ENCODE measurements around the gene SAP25. TPM values are rescaled to one million over a fixed set of nuclear protein-coding genes. Genes with fewer than 3 reads are reported as not detected.

The SAP25 gene
- total and polyA plus RNA-seq, 10 donors: 11.0 to 75.6 (median 25.1) TPM

DNA sequence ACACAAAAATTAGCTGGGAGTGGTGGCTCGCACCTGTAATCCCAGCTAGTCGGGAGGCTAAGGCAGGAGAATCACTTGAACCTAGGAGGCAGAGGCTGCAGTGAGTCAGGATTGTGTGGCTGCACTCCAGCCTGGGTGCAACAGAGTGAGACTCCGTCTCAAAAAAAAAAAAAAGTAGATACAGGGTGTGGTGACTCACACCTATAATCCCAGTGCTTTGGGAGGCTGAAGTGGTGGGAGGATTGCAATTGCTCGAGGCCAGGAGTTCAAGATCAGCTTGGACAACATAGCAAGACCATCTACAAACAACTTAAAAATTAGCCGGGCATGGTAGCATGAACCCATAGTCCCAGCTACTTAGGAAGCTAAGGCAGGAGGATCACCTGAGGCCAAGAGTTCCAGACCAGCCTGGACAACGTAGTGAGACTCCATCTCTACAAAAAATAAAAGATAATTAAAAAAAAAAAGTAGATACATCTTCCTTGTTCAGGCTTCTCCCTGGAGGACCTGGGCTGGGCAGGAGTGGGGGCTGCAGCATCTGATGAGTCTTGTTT is 40.7 kb upstream of the SAP25 start:
- intact Hi-C loops (cut with DNase I; ENCODE audit: low total_unique reads): loop anchor here (10.0 kb wide), 1 partner anchor 60 kb away; the partner anchor contains the start of gene GNB2
- 78 to 97% (median 83%) methylated on average over 6 of the region's 6 CpGs for WGBS, 5 donors

DNA sequence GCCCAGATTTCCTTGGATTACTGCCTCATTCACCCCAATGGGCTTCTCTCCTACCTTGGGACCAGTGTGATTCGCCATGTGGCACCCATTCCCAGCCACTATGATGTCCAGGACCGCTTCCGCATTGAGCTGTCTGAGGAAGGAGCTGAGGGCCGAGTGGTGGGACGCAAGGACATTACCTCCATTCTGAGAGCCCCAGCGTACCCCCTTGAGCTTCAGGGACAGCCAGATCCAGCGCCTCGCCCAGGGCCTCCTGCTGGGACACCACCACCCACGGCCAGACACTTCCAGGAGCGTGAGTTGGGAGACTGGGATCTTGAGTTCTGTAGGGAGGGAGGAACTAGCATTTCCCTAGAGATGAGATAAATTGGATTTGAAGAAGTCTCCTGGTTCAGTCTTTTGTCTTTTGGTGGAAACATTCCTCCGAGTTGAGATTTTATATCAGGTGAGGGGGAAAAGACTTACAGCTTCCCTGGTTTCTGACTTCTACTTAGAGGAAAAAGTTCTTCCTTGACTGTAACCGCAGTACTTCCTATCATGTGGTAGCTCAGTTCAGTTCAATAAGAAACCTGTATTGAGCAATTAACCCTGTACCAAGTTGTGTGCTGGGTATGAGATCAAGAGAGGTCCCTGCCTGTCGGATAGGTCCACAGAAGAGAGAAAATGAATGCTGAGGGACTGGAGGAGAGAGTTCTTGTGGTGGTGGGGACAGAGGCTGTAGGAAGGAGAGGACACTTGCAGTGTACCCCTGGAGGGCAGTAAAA is 39.9 kb upstream of the SAP25 start:
- intact Hi-C loops (cut with DNase I; ENCODE audit: low total_unique reads): loop anchor here (10.0 kb wide), 1 partner anchor 61 kb away; the partner anchor contains the start of gene GNB2
- Histone ChIP-seq H3K9me3 (no peaks in the 10 kb centered on the region), H3K4me3 (peak overlapping the region in 6 of 8 donors; percentile 63 to 83 (median 68)), H3K4me1 (peaks cover 7 to 26% (median 22%) of the 10 kb centered on the region in 6 donors), H3K27me3 (replicated peaks in 1 of 7) (no peaks in the 10 kb centered on the region), H3K36me3 (peaks cover 0 to 21% (median 4%) of the 10 kb centered on the region in 6 donors), H3K27ac (peak overlapping the region in 3 of 8 donors; percentile 94 to 98 (median 97))
- TF ChIP-seq POLR2A (IDR thresholded peaks at IDR 0.05) (no peak), POLR2AphosphoS5 (IDR thresholded peaks at IDR 0.05) (no peak)
- TF ChIP-seq, protein P1, sequence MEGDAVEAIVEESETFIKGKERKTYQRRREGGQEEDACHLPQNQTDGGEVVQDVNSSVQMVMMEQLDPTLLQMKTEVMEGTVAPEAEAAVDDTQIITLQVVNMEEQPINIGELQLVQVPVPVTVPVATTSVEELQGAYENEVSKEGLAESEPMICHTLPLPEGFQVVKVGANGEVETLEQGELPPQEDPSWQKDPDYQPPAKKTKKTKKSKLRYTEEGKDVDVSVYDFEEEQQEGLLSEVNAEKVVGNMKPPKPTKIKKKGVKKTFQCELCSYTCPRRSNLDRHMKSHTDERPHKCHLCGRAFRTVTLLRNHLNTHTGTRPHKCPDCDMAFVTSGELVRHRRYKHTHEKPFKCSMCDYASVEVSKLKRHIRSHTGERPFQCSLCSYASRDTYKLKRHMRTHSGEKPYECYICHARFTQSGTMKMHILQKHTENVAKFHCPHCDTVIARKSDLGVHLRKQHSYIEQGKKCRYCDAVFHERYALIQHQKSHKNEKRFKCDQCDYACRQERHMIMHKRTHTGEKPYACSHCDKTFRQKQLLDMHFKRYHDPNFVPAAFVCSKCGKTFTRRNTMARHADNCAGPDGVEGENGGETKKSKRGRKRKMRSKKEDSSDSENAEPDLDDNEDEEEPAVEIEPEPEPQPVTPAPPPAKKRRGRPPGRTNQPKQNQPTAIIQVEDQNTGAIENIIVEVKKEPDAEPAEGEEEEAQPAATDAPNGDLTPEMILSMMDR (IDR thresholded peaks at IDR 0.05 in 8 of 11, conservative IDR thresholded peaks at IDR 0.05 in 3 of 11): no peak
- 82 to 88% (median 84%) methylated on average over 13 of the region's 13 CpGs for WGBS, 5 donors
- no peak for DNase-seq

More for the DNA sequence above, 40.7 kb upstream of the SAP25 start:
- Histone ChIP-seq H3K36me3 (peaks cover 0 to 21% (median 4%) of the 10 kb centered on the region in 6 donors), H3K27ac (no peak overlapping the region), H3K4me3 (peak overlapping the region in 1 of 8 donors; percentile 83), H3K9me3 (no peaks in the 10 kb centered on the region), H3K4me1 (peaks cover 7 to 26% (median 22%) of the 10 kb centered on the region in 6 donors), H3K27me3 (replicated peaks in 1 of 7) (no peaks in the 10 kb centered on the region)
- DNase-seq: no peak
- TF ChIP-seq, protein P1 (IDR thresholded peaks at IDR 0.05 in 8 of 11, conservative IDR thresholded peaks at IDR 0.05 in 3 of 11): no peak
- TF ChIP-seq POLR2A (IDR thresholded peaks at IDR 0.05): no peak
- TF ChIP-seq POLR2AphosphoS5 (IDR thresholded peaks at IDR 0.05): no peak

DNA sequence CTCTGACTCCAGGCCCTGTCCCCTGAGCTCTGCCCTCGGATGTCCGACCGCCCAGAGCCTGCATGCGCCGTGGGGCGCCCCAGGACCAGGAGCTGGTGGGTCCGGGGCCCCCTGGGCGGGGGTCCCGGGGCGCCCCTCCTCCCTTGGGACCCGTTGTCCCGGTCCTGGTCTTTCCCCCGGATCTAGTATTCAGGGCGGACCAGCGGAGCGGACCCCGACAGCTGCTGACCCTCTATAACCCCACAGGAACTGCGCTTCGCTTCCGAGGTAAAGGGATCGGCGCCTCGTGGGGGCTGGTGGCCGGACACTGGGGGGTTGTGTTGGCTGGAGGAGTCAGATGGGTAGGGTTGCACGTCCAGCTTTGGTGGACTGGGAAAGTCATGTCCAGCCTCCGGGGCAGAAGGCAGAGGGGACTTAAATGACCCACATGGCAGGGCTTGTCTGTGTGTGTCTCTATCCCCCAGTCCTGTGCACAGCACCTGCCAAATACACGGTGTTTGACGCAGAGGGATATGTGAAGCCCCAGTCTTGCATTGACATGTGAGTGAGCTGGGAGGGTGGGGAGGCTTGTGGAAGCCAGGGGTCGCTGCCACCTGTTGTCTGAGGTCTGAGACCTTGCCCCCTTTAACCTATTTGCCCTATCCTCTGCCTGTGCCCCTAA is 39.2 kb upstream of the SAP25 start:
- Histone ChIP-seq H3K4me1 (peaks cover 7 to 26% (median 22%) of the 10 kb centered on the region in 6 donors), H3K4me3 (peak overlapping the region; percentile 60 to 83 (median 66)), H3K9me3 (no peaks in the 10 kb centered on the region), H3K36me3 (peaks cover 0 to 21% (median 4%) of the 10 kb centered on the region in 6 donors), H3K27ac (peak overlapping the region in 7 of 8 donors; percentile 93 to 98 (median 95)), H3K27me3 (replicated peaks in 1 of 7) (no peaks in the 10 kb centered on the region)
- TF ChIP-seq POLR2A (IDR thresholded peaks at IDR 0.05): no peak
- TF ChIP-seq, protein P1 (IDR thresholded peaks at IDR 0.05 in 8 of 11, conservative IDR thresholded peaks at IDR 0.05 in 3 of 11): peak in 2 of 11 experiments; percentile 16 to 33
- WGBS, 5 donors: 4 to 7% (median 6%) methylated on average over 24 to 29 of the region's 29 CpGs
- DNase-seq: no peak
- intact Hi-C loops (cut with DNase I; ENCODE audit: low total_unique reads): loop anchor here (10.0 kb wide), 1 partner anchor 62 kb away; the partner anchor contains the start of gene GNB2
